Measurements from ENCODE around the gene CTXN2. TPM values are rescaled to one million over a fixed set of nuclear protein-coding genes. Genes with fewer than 3 reads are reported as not detected.

CTXN2 gene
- total and polyA plus RNA-seq, 2 of the 13 experiments (the other 11 are each of a cell fraction or from before 2014, with no cell fraction given): not detected

DNA sequence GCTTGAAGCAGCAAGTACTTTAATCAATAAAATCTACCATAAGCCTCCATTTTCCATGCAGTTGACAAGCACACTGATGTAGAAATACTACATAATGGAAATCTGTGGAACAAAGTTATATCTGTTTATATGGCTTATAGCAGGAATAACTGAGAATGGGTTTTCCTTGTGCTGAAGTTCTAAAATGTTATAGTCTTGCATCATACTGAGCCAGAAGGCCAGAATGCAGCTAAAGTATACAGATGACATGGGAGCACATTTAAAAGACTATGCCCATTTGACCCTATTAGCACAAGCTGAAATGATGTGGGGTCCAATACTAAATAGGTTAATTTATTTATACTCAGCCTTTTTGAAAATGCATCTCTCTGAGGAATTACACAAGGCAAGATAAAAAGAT lies 45.5 kb upstream of the CTXN2 start:
- Histone ChIP-seq H4K20me1 (ENCODE audit: insufficient read depth, low read length) (no peaks in the 10 kb centered on the region), H3K9me3 (ENCODE audit: low read length) (no peaks in the 10 kb centered on the region), H3K27ac (ENCODE audit: extremely low read length, insufficient read depth, low read length) (no peak overlapping the region), H3K4me3 (replicated peaks in 1 of 3; ENCODE audit: insufficient read depth in 1 of 3, low read depth in 2 of 3, low read length in 3 of 3) (no peak overlapping the region), H3K27me3 (ENCODE audit: control insufficient read depth in 1 of 2, insufficient read depth in 2 of 2, low read length in 2 of 2) (no peaks in the 10 kb centered on the region), H3K4me2 (ENCODE audit: low read depth, low read length) (no peak overlapping the region), H3K36me3 (replicated peaks in 1 of 2; ENCODE audit: control insufficient read depth in 1 of 2, insufficient read depth in 2 of 2, low read length in 2 of 2) (no peaks in the 10 kb centered on the region), H2AFZ (ENCODE audit: low read length) (no peak overlapping the region), H3K79me2 (ENCODE audit: insufficient read depth, low read length) (no peaks in the 10 kb centered on the region), H3K9ac (ENCODE audit: insufficient read depth, low read depth, low read length) (no peak overlapping the region), H3K4me1 (ENCODE audit: insufficient read depth, low read length) (no peaks in the 10 kb centered on the region)
- TF ChIP-seq, protein P1, sequence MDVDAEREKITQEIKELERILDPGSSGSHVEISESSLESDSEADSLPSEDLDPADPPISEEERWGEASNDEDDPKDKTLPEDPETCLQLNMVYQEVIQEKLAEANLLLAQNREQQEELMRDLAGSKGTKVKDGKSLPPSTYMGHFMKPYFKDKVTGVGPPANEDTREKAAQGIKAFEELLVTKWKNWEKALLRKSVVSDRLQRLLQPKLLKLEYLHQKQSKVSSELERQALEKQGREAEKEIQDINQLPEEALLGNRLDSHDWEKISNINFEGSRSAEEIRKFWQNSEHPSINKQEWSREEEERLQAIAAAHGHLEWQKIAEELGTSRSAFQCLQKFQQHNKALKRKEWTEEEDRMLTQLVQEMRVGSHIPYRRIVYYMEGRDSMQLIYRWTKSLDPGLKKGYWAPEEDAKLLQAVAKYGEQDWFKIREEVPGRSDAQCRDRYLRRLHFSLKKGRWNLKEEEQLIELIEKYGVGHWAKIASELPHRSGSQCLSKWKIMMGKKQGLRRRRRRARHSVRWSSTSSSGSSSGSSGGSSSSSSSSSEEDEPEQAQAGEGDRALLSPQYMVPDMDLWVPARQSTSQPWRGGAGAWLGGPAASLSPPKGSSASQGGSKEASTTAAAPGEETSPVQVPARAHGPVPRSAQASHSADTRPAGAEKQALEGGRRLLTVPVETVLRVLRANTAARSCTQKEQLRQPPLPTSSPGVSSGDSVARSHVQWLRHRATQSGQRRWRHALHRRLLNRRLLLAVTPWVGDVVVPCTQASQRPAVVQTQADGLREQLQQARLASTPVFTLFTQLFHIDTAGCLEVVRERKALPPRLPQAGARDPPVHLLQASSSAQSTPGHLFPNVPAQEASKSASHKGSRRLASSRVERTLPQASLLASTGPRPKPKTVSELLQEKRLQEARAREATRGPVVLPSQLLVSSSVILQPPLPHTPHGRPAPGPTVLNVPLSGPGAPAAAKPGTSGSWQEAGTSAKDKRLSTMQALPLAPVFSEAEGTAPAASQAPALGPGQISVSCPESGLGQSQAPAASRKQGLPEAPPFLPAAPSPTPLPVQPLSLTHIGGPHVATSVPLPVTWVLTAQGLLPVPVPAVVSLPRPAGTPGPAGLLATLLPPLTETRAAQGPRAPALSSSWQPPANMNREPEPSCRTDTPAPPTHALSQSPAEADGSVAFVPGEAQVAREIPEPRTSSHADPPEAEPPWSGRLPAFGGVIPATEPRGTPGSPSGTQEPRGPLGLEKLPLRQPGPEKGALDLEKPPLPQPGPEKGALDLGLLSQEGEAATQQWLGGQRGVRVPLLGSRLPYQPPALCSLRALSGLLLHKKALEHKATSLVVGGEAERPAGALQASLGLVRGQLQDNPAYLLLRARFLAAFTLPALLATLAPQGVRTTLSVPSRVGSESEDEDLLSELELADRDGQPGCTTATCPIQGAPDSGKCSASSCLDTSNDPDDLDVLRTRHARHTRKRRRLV (CRISPR knock-in tag; IDR thresholded peaks at IDR 0.05): no peak
- TF ChIP-seq CBX2 (IDR thresholded peaks at IDR 0.05; ENCODE audit: low read depth, low read length) (no peak), CBX2 (CRISPR knock-in tag; IDR thresholded peaks at IDR 0.05; ENCODE audit: low read depth) (no peak), HOXA7 (CRISPR knock-in tag; IDR thresholded peaks at IDR 0.05) (no peak), ZNF234 (CRISPR knock-in tag; conservative IDR thresholded peaks at IDR 0.05) (no peak), ELF4 (CRISPR knock-in tag; IDR thresholded peaks at IDR 0.05; ENCODE audit: borderline replicate concordance) (no peak), FOXC1 (CRISPR knock-in tag; IDR thresholded peaks at IDR 0.05; ENCODE audit: borderline replicate concordance) (no peak), ZNF543 (CRISPR knock-in tag; IDR thresholded peaks at IDR 0.05) (no peak)
- TF ChIP-seq, protein P2, sequence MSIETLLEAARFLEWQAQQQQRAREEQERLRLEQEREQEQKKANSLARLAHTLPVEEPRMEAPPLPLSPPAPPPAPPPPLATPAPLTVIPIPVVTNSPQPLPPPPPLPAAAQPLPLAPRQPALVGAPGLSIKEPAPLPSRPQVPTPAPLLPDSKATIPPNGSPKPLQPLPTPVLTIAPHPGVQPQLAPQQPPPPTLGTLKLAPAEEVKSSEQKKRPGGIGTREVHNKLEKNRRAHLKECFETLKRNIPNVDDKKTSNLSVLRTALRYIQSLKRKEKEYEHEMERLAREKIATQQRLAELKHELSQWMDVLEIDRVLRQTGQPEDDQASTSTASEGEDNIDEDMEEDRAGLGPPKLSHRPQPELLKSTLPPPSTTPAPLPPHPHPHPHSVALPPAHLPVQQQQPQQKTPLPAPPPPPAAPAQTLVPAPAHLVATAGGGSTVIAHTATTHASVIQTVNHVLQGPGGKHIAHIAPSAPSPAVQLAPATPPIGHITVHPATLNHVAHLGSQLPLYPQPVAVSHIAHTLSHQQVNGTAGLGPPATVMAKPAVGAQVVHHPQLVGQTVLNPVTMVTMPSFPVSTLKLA (IDR thresholded peaks at IDR 0.05): no peak
- no TSS peak for BruUV-seq (replicated peaks)
- CTCF ChIA-PET (ENCODE audit: low intra/inter-chr PET ratio, low total read pairs): no interaction called here
- ATAC-seq: no peak
- POLR2A ChIA-PET: no interaction called here
- DNase-seq (ENCODE audit: low spot score): no peak
- intact Hi-C loops (cut with micrococcal nuclease; ENCODE audit: unreplicated experiment) (no loop called here), in situ Hi-C loops (cut with HindIII; ENCODE audit: extremely low pct_ligation_motif_present, low pct_unique_long_range_greater_than_20kb) (no loop called here)
- FAIRE-seq: no peak

Data from HepG2 (cell line).